K562 (cell line): Measurements from ENCODE around the gene ROPN1L.

Experiments
- EP300 ChIP-seq: IDR thresholded peaks from 2 replicates; pipeline ENCODE4 v1.6.1; 2012; ENCODE audit warnings: low read length, improper control_type of control experiment
- EZH2 ChIP-seq: IDR thresholded peaks from 2 replicates; pipeline ENCODE4 v1.6.1; 2012; ENCODE audit warnings: low read depth, mild to moderate bottlenecking, inconsistent platforms, low read length, borderline replicate concordance
- HLTF ChIP-seq: fragments of 450-650 bp; IDR thresholded peaks from 2 replicates; pipeline ENCODE4 v1.6.1; 2016
- LEF1 ChIP-seq: fragments of 450-650 bp; IDR thresholded peaks from 2 replicates; pipeline ENCODE4 v1.6.1; 2016; ENCODE audit warnings: mild to moderate bottlenecking
- POLR3A ChIP-seq: IDR thresholded peaks from 2 replicates; pipeline ENCODE4 v1.6.1; 2011; ENCODE audit warnings: borderline replicate concordance, mild to moderate bottlenecking, moderate library complexity; ENCODE audit not compliant: insufficient read length, insufficient read depth; ENCODE audit errors: extremely low read depth
- SIN3B ChIP-seq: fragments of 450-650 bp; IDR thresholded peaks from 2 replicates; pipeline ENCODE4 v1.6.1; 2017; ENCODE audit warnings: low read depth, mild to moderate bottlenecking, moderate library complexity
- ZNF274 ChIP-seq: IDR thresholded peaks from 2 replicates; pipeline ENCODE4 v1.6.1; 2011; ENCODE audit warnings: low read depth, mild to moderate bottlenecking, low read length, moderate library complexity, borderline replicate concordance
- TF ChIP-seq, protein P1 (sequence below), 2 experiments: fragments of 450-650 bp; formaldehyde crosslinking in 1 of 2; IDR thresholded peaks; 2 replicates each; pipeline versions ENCODE4 v1.4.0 to v1.6.1; 2014 to 2020; ENCODE audit warnings: mild to moderate bottlenecking in 2 of 2, borderline replicate concordance in 1 of 2, low read depth in 1 of 2
- TF ChIP-seq, protein P2 (sequence below): fragments of 450-650 bp; formaldehyde crosslinking; IDR thresholded peaks from 2 replicates; pipeline ENCODE4 v1.4.0; 2020; ENCODE audit warnings: mild to moderate bottlenecking, moderate library complexity
- TF ChIP-seq, protein P3 (sequence below), 3 experiments: IDR thresholded peaks in 2 of 3; conservative IDR thresholded peaks in 1 of 3; 2 replicates each; pipeline ENCODE4 v1.5.1; 2011 to 2012; ENCODE audit warnings: low read length in 3 of 3, mild to moderate bottlenecking in 3 of 3, control low read depth in 2 of 3, improper control_type of control experiment in 1 of 3, inconsistent platforms in 1 of 3, low read depth in 1 of 3, mixed read lengths in 1 of 3, moderate library complexity in 1 of 3; ENCODE audit not compliant: insufficient read depth in 2 of 3
- TF ChIP-seq, protein P4 (sequence below): sonication (generic); formaldehyde crosslinking; IDR thresholded peaks from 2 replicates; pipeline ENCODE4 v1.5.0; 2020; ENCODE audit warnings: missing genetic modification reagents
- TF ChIP-seq, protein P5 (sequence below): fragments of 250-450 bp; sonication (Bioruptor Pico); IDR thresholded peaks from 2 replicates; pipeline ENCODE4 v1.5.0; 2021; ENCODE audit warnings: mild to moderate bottlenecking, moderate library complexity

DNA sequence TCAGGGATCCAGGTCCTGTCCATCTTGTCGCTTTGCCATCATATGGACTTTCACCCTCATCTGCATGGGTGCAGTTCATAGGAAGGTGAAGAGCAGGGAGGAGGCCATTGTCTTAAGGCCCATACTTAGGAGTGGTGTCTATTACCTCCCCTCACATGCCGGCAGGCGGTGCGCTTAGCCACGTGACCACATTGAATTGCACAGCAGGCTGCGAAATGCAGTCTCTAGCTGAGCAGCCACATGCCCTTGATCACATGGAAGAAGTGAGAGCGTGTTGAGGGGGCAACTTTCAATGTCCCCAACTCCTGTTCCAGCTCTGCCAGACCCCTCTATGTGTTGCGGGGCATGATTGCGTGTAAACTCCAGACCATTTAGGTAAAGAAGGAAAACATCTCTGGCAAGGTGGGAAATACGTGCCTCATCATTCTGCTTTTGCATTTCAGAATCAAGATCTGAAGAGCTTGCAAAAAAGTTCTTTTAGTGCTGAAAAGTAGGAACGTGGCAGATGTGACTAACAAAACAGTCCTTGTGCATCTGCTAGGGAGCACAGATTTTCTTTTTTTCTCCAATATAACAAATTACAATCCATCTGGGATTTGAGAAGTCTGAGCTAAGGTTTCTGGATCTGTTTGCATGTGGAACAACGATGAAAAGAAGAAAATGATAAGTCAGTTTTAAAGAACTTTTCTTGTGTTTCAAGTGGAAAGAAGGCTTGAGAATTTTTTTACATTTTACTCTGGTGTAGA is 34.4 kb downstream of the ROPN1L start:
- no peak for TF ChIP-seq EZH2
- TF ChIP-seq, protein P1, sequence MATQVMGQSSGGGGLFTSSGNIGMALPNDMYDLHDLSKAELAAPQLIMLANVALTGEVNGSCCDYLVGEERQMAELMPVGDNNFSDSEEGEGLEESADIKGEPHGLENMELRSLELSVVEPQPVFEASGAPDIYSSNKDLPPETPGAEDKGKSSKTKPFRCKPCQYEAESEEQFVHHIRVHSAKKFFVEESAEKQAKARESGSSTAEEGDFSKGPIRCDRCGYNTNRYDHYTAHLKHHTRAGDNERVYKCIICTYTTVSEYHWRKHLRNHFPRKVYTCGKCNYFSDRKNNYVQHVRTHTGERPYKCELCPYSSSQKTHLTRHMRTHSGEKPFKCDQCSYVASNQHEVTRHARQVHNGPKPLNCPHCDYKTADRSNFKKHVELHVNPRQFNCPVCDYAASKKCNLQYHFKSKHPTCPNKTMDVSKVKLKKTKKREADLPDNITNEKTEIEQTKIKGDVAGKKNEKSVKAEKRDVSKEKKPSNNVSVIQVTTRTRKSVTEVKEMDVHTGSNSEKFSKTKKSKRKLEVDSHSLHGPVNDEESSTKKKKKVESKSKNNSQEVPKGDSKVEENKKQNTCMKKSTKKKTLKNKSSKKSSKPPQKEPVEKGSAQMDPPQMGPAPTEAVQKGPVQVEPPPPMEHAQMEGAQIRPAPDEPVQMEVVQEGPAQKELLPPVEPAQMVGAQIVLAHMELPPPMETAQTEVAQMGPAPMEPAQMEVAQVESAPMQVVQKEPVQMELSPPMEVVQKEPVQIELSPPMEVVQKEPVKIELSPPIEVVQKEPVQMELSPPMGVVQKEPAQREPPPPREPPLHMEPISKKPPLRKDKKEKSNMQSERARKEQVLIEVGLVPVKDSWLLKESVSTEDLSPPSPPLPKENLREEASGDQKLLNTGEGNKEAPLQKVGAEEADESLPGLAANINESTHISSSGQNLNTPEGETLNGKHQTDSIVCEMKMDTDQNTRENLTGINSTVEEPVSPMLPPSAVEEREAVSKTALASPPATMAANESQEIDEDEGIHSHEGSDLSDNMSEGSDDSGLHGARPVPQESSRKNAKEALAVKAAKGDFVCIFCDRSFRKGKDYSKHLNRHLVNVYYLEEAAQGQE (IDR thresholded peaks at IDR 0.05; ENCODE audit: borderline replicate concordance): peak; percentile 62
- TF ChIP-seq, protein P1 (CRISPR knock-in tag; IDR thresholded peaks at IDR 0.05; ENCODE audit: low read depth): no peak
- TF ChIP-seq, protein P2, sequence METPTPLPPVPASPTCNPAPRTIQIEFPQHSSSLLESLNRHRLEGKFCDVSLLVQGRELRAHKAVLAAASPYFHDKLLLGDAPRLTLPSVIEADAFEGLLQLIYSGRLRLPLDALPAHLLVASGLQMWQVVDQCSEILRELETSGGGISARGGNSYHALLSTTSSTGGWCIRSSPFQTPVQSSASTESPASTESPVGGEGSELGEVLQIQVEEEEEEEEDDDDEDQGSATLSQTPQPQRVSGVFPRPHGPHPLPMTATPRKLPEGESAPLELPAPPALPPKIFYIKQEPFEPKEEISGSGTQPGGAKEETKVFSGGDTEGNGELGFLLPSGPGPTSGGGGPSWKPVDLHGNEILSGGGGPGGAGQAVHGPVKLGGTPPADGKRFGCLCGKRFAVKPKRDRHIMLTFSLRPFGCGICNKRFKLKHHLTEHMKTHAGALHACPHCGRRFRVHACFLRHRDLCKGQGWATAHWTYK (CRISPR knock-in tag): no peak
- TF ChIP-seq, protein P3, sequence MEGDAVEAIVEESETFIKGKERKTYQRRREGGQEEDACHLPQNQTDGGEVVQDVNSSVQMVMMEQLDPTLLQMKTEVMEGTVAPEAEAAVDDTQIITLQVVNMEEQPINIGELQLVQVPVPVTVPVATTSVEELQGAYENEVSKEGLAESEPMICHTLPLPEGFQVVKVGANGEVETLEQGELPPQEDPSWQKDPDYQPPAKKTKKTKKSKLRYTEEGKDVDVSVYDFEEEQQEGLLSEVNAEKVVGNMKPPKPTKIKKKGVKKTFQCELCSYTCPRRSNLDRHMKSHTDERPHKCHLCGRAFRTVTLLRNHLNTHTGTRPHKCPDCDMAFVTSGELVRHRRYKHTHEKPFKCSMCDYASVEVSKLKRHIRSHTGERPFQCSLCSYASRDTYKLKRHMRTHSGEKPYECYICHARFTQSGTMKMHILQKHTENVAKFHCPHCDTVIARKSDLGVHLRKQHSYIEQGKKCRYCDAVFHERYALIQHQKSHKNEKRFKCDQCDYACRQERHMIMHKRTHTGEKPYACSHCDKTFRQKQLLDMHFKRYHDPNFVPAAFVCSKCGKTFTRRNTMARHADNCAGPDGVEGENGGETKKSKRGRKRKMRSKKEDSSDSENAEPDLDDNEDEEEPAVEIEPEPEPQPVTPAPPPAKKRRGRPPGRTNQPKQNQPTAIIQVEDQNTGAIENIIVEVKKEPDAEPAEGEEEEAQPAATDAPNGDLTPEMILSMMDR (IDR thresholded peaks at IDR 0.05 in 2 of 3, conservative IDR thresholded peaks at IDR 0.05 in 1 of 3; ENCODE audit: insufficient read depth in 2 of 3, low read depth in 1 of 3, low read length in 3 of 3): peak in 2 of 3 experiments; percentile 29 to 33; a peak in 1 of 6 replicates
- TF ChIP-seq ZNF274: no peak
- TF ChIP-seq SIN3B: no peak
- TF ChIP-seq, protein P4, sequence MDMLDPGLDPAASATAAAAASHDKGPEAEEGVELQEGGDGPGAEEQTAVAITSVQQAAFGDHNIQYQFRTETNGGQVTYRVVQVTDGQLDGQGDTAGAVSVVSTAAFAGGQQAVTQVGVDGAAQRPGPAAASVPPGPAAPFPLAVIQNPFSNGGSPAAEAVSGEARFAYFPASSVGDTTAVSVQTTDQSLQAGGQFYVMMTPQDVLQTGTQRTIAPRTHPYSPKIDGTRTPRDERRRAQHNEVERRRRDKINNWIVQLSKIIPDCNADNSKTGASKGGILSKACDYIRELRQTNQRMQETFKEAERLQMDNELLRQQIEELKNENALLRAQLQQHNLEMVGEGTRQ (CRISPR knock-in tag): peak; percentile 86
- no peak for TF ChIP-seq LEF1
- no peak for TF ChIP-seq EP300
- TF ChIP-seq, protein P5, sequence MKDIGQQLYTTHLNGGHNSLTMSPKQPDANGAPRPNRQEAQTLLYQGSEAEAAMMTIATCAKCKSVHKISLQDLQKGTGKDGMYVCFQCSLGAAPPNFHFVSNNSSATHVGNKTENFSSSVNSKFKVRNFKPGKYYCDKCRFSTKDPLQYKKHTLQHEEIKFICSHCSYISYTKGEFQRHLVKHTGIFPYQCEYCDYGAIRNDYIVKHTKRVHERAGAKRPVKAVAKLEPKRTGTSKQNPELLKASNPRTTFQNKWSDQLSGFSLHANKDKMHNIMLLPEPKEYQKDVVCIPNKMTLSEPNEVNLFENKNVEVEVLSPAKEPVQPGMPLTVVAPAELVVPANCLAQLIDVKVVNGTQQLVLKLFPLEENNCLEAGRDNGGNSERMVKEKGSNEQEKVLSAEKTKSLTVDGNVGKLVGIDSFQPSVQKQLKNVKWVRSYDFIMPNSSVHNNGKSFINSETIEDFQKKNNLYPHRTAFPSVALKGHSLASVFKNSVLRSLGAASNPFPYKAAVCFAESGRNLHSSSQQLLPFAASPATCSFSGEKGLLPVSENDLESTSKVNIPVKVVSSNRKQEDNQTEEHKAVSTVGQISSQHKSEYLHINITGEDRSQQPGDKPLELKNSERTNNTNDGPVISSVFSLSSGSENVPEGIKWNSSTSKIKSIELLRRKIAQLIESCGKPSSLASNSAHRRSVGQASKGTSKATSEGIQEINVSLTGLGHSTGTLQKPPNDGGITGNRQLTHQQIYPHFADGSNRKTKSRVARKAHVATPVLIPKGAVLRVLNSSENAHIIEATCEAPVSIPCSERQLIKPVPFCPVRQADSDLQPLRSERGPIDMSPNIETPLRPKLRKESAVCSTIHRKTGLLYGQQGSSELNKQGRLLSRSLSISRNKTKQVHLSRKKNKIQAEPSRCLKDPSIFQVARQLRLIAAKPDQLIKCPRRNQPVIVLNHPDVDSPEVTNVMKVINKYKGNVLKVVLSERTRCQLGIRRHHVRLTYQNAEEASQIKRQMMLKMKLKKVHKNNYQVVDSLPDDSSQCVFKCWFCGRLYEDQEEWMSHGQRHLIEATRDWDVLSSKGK (CRISPR knock-in tag): no peak
- TF ChIP-seq POLR3A: no peak
- TF ChIP-seq HLTF: no peak
